DND-41 (cell line): ENCODE results near the gene PCDH7.

ENCODE experiments used
- ATAC-seq: fragments of 200-7000 bp; cut with Tn5 transposase; 3 replicates; pipeline ENCODE4 v1.9.1; 2021; ENCODE audit warnings: low read depth; ENCODE audit not compliant: insufficient read depth
- DNase-seq: peaks from one replicate; pipeline ENCODE4 v3.0.0-alpha.2; 2020
- H2AFZ ChIP-seq: 2 replicates; pipeline ENCODE4 v1.6.0; 2012; ENCODE audit warnings: low read depth, low read length
- H3K27ac ChIP-seq: 2 replicates; pipeline ENCODE4 v1.5.1; 2012; ENCODE audit warnings: low read length, inconsistent platforms
- H3K27me3 ChIP-seq: fragments of 200-600 bp; sonication (generic); 2 replicates; pipeline ENCODE4 v1.6.0; 2012; ENCODE audit warnings: low read length, mild to moderate bottlenecking, inconsistent platforms; ENCODE audit not compliant: insufficient read depth, poor library complexity
- H3K36me3 ChIP-seq: 2 replicates; pipeline ENCODE4 v1.5.1; 2012; ENCODE audit warnings: low read length, inconsistent platforms; ENCODE audit not compliant: insufficient read depth
- H3K4me1 ChIP-seq: 2 replicates; pipeline ENCODE4 v1.5.1; 2012; ENCODE audit warnings: mild to moderate bottlenecking, low read length; ENCODE audit not compliant: insufficient read depth
- H3K4me2 ChIP-seq: 2 replicates; pipeline ENCODE4 v1.6.0; 2012; ENCODE audit warnings: mild to moderate bottlenecking, moderate library complexity, low read length, inconsistent platforms; ENCODE audit not compliant: insufficient read depth
- H3K4me3 ChIP-seq, 2 experiments: fragments of 200-600 bp in 1 of 2; shearing (Covaris generic) in 1 of 2; 2 replicates each; pipeline ENCODE4 v1.5.1; 2012 to 2016; ENCODE audit warnings: inconsistent platforms in 2 of 2, low read length in 2 of 2, mild to moderate bottlenecking in 2 of 2, low read depth in 1 of 2, moderate library complexity in 1 of 2
- H3K79me2 ChIP-seq: 2 replicates; pipeline ENCODE4 v1.6.0; 2012; ENCODE audit warnings: low read length, inconsistent platforms; ENCODE audit not compliant: insufficient read depth
- H3K9ac ChIP-seq: 2 replicates; pipeline ENCODE4 v1.6.0; 2012; ENCODE audit warnings: low read depth, mild to moderate bottlenecking, inconsistent platforms, low read length, moderate library complexity
- H3K9me3 ChIP-seq: 2 replicates; pipeline ENCODE4 v1.5.1; 2012; ENCODE audit warnings: low read length, moderate library complexity, mild to moderate bottlenecking, inconsistent platforms; ENCODE audit not compliant: insufficient read depth, severe bottlenecking
- H4K20me1 ChIP-seq: 2 replicates; pipeline ENCODE4 v1.6.0; 2012; ENCODE audit warnings: low read length; ENCODE audit not compliant: insufficient read depth
- EZH2 ChIP-seq: IDR thresholded peaks from 3 replicates; pipeline ENCODE4 v1.6.1; 2012; ENCODE audit warnings: borderline replicate concordance, low read depth, mild to moderate bottlenecking, moderate library complexity, low read length, inconsistent platforms; ENCODE audit not compliant: severe bottlenecking
- TF ChIP-seq, protein P1 (sequence below): IDR thresholded peaks from 2 replicates; pipeline ENCODE4 v1.5.1; 2012; ENCODE audit warnings: borderline replicate concordance, low read length, moderate library complexity, mild to moderate bottlenecking; ENCODE audit not compliant: poor library complexity, severe bottlenecking; ENCODE audit errors: extremely low read depth

Gene PCDH7

DNA sequence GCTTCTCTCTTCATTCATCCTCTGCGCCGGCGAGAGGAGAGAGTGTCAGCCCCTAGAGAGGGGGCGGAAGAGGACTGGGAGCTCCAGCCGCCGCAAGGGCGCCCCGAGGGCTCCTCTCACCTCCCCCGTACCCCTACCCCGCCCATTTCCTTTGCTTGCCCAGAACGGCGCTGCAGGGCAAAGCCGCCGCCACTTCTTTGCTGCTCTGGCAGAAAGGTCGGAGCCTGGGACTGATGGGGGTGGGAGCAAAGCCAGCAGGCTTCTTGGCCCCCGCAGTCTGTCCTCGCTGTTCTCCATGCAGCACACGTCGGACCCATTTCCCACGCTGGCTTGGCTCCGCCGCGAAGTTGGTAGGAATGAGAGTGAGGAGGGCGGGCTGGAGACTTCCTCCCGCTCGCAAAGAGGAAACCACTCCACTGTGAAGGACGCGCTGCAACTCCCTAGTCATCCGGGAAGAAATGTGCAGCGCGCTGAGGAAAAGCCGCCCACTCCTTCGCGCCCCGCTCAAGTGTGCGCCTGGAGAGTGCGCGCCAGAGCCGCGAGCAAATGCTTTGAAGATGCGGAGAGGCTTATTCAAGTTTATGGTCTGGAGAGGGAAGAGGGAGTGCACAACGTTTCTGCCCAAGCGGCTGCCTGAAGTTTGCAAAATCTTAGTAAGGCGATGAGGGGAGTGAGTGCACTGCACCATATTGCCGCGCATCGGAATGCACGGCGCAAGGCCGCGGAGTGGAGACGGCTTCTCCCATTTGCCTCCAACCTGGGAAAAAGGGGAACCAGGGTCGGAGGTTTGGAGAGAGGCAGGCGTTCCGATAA is 2.8 kb upstream of the PCDH7 start:
- H3K9me3 ChIP-seq: peaks cover 14% of the 10 kb centered on the region
- no peak overlapping the region for H2AFZ ChIP-seq
- TF ChIP-seq EZH2: no peak
- TF ChIP-seq, protein P1, sequence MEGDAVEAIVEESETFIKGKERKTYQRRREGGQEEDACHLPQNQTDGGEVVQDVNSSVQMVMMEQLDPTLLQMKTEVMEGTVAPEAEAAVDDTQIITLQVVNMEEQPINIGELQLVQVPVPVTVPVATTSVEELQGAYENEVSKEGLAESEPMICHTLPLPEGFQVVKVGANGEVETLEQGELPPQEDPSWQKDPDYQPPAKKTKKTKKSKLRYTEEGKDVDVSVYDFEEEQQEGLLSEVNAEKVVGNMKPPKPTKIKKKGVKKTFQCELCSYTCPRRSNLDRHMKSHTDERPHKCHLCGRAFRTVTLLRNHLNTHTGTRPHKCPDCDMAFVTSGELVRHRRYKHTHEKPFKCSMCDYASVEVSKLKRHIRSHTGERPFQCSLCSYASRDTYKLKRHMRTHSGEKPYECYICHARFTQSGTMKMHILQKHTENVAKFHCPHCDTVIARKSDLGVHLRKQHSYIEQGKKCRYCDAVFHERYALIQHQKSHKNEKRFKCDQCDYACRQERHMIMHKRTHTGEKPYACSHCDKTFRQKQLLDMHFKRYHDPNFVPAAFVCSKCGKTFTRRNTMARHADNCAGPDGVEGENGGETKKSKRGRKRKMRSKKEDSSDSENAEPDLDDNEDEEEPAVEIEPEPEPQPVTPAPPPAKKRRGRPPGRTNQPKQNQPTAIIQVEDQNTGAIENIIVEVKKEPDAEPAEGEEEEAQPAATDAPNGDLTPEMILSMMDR: no peak
- no peak overlapping the region for H3K4me3 ChIP-seq
- no peaks in the 10 kb centered on the region for H3K4me1 ChIP-seq
- no peaks in the 10 kb centered on the region for H3K79me2 ChIP-seq
- H3K27me3 ChIP-seq: no peaks in the 10 kb centered on the region
- H4K20me1 ChIP-seq: no peaks in the 10 kb centered on the region
- DNase-seq (no peak), ATAC-seq (no peak)
- H3K9ac ChIP-seq: no peak overlapping the region
- H3K4me2 ChIP-seq: no peak overlapping the region
- H3K36me3 ChIP-seq: no peaks in the 10 kb centered on the region
- H3K27ac ChIP-seq: no peak overlapping the region

DNA sequence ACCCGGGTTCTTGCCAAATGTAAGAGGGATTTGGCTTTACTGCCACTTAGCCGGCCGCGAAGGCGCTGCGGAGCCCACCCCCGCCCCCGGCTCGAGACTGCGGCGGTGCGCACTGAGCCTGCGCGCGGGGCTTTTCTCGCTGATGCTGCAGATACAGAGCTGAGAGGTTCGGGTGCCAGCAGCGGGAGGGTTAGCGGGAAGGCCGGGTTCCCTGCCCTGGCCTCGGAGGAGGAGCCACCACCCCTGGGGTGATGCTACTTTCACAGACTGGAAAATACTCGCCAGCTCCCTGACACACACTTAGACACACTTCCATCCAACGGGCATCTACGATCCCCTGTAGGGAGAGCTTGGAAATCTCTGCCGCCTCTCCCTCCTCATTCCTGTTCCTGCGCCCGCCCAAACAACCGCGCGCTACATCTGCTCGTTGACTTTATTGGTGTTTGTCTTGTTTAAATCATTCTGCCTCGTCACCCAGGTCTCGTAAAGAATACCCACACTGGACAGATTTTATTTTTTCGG is 2.1 kb upstream of the PCDH7 start:
- H4K20me1 ChIP-seq: no peaks in the 10 kb centered on the region
- H3K4me3 ChIP-seq: no peak overlapping the region
- no peak overlapping the region for H3K27ac ChIP-seq
- H3K79me2 ChIP-seq: no peaks in the 10 kb centered on the region
- H3K9ac ChIP-seq: no peak overlapping the region
- no peak overlapping the region for H2AFZ ChIP-seq
- ATAC-seq (no peak), DNase-seq (no peak)
- H3K4me1 ChIP-seq: no peaks in the 10 kb centered on the region
- H3K27me3 ChIP-seq: no peaks in the 10 kb centered on the region
- no peak overlapping the region for H3K4me2 ChIP-seq
- H3K36me3 ChIP-seq: no peaks in the 10 kb centered on the region
- TF ChIP-seq, protein P1: no peak
- no peak for TF ChIP-seq EZH2
- peaks cover 18% of the 10 kb centered on the region for H3K9me3 ChIP-seq

DNA sequence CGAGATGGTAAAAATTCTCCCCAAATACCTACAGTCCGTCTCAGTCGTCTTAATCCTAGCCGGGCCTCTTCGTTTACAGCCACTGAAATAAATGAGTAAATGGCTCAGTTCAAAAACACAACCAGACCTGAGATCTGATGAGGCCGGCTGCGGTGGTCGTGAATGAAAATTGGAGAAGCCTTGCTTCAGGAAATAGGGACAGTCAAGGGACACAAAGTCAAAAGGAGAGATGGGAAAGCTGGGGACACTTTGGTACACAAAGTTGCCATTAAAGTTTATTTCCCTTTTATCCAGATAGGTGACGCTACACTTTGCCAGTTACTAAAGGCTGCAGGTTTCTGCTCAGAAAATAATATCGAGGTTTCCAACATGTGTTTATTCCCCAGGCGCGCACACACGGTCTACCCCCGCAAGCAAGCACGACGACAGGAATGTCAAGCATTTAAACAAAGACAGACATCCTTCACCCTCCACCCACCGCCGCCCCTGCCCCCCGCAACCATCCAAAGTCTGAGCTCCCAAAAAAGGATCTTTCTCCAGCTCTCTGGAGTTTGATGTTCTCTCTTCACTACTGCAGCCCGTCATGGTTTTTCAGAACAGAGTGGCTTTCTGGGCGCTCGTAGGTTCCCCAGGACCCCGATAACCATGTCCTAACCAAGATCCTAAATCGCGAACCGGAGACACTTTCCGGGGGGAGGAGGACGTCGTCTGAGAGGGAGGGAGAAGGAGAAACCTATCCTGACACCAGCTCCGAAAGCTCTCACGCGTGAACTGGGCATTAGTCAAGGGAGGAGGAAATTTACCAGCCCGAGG is 1.3 kb upstream of the PCDH7 start:
- H3K79me2 ChIP-seq: no peaks in the 10 kb centered on the region
- H3K4me2 ChIP-seq: no peak overlapping the region
- no peak overlapping the region for H3K9ac ChIP-seq
- H3K4me3 ChIP-seq: no peak overlapping the region
- no peaks in the 10 kb centered on the region for H3K4me1 ChIP-seq
- DNase-seq (no peak), ATAC-seq (no peak)
- H3K27me3 ChIP-seq: no peaks in the 10 kb centered on the region
- no peak overlapping the region for H2AFZ ChIP-seq
- peaks cover 21% of the 10 kb centered on the region for H3K9me3 ChIP-seq
- TF ChIP-seq, protein P1: no peak
- no peak for TF ChIP-seq EZH2
- no peaks in the 10 kb centered on the region for H3K36me3 ChIP-seq
- no peaks in the 10 kb centered on the region for H4K20me1 ChIP-seq
- H3K27ac ChIP-seq: no peak overlapping the region
